ENCODE measurements around the gene TRIM59. TPM values are rescaled to one million over a fixed set of nuclear protein-coding genes. Genes with fewer than 3 reads are reported as not detected.

Gene TRIM59

GRCh38 chr3:160392798-160393197 is 56.8 kb downstream of the TRIM59 start:
- no peak for DNase-seq
- H3K4me2 ChIP-seq (ENCODE audit: low read length, poor library complexity, severe bottlenecking) = no peak overlapping the region
- H2BK15ac ChIP-seq (ENCODE audit: low read depth, poor library complexity, severe bottlenecking) = no peak overlapping the region
- no peak overlapping the region for H3K27ac ChIP-seq (ENCODE audit: low read length, poor library complexity, severe bottlenecking)
- no peak overlapping the region for H4K8ac ChIP-seq (ENCODE audit: low read length)
- no peak overlapping the region for H3K14ac ChIP-seq (ENCODE audit: low read length in 2 of 2)
- no peaks in the 10 kb centered on the region for H3K27me3 ChIP-seq (ENCODE audit: control insufficient read depth in 1 of 2, insufficient read depth in 1 of 2, low read length in 2 of 2)
- no peak overlapping the region for H3K4ac ChIP-seq (ENCODE audit: low read depth in 1 of 2, low read length in 2 of 2)
- H4K91ac ChIP-seq (ENCODE audit: low read length) = no peak overlapping the region
- peaks cover 23% of the 10 kb centered on the region for H3K79me1 ChIP-seq (replicated peaks; ENCODE audit: low read length, poor library complexity, severe bottlenecking)
- H3K9ac ChIP-seq (ENCODE audit: low read length) = no peak overlapping the region
- H3K4me1 ChIP-seq (ENCODE audit: control insufficient read depth, insufficient read depth, low read depth, low read length) = peaks cover 1% of the 10 kb centered on the region
- H2BK5ac ChIP-seq (ENCODE audit: low read depth, low read length, poor library complexity, severe bottlenecking) = no peak overlapping the region
- H3K4me3 ChIP-seq (ENCODE audit: insufficient read depth in 1 of 2, low read depth in 1 of 2, low read length in 2 of 2) = no peak overlapping the region
- H3K9me3 ChIP-seq (ENCODE audit: control insufficient read depth, low read length) = no peaks in the 10 kb centered on the region
- no peak overlapping the region for H2BK12ac ChIP-seq (ENCODE audit: low read length in 2 of 2)
- H3K36me3 ChIP-seq (ENCODE audit: control insufficient read depth in 1 of 2, insufficient read depth in 2 of 2, low read depth in 1 of 2, low read length in 2 of 2) = peaks cover 0 to 6% of the 10 kb centered on the region in 2 experiments
- no peak overlapping the region for H2BK120ac ChIP-seq (ENCODE audit: low read depth, low read length)
- no peak overlapping the region for H2AFZ ChIP-seq (ENCODE audit: low read depth, low read length)
- no peak overlapping the region for H3K18ac ChIP-seq (ENCODE audit: low read depth in 1 of 2, low read length in 2 of 2)
- no peak overlapping the region for H2AK5ac ChIP-seq (ENCODE audit: low read length, severe bottlenecking)
- H3K23ac ChIP-seq (ENCODE audit: low read length in 2 of 2) = no peak overlapping the region

- Histone ChIP-seq H4K91ac (ENCODE audit: low read length) (no peak overlapping the region), H3K4me2 (ENCODE audit: low read length, poor library complexity, severe bottlenecking) (no peak overlapping the region), H3K4ac (ENCODE audit: low read depth in 1 of 2, low read length in 2 of 2) (no peak overlapping the region), H3K4me1 (ENCODE audit: control insufficient read depth, insufficient read depth, low read depth, low read length) (no peaks in the 10 kb centered on the region), H3K18ac (ENCODE audit: low read depth in 1 of 2, low read length in 2 of 2) (no peak overlapping the region), H3K9ac (ENCODE audit: low read length) (no peak overlapping the region), H2BK15ac (ENCODE audit: low read depth, poor library complexity, severe bottlenecking) (no peak overlapping the region), H3K23ac (ENCODE audit: low read length in 2 of 2) (no peak overlapping the region), H3K27me3 (ENCODE audit: control insufficient read depth in 1 of 2, insufficient read depth in 1 of 2, low read length in 2 of 2) (no peaks in the 10 kb centered on the region), H3K27ac (ENCODE audit: low read length, poor library complexity, severe bottlenecking) (no peak overlapping the region), H3K36me3 (ENCODE audit: control insufficient read depth in 1 of 2, insufficient read depth in 2 of 2, low read depth in 1 of 2, low read length in 2 of 2) (peaks cover 0 to 6% of the 10 kb centered on the region in 2 experiments), H3K9me3 (ENCODE audit: control insufficient read depth, low read length) (no peaks in the 10 kb centered on the region), H3K79me1 (replicated peaks; ENCODE audit: low read length, poor library complexity, severe bottlenecking) (peaks cover 30% of the 10 kb centered on the region), H2BK5ac (ENCODE audit: low read depth, low read length, poor library complexity, severe bottlenecking) (no peak overlapping the region), H3K4me3 (ENCODE audit: insufficient read depth in 1 of 2, low read depth in 1 of 2, low read length in 2 of 2) (no peak overlapping the region), H4K8ac (ENCODE audit: low read length) (no peak overlapping the region), H2AFZ (ENCODE audit: low read depth, low read length) (no peak overlapping the region), H2BK12ac (ENCODE audit: low read length in 2 of 2) (no peak overlapping the region), H2BK120ac (ENCODE audit: low read depth, low read length) (no peak overlapping the region), H3K14ac (ENCODE audit: low read length in 2 of 2) (no peak overlapping the region), H2AK5ac (ENCODE audit: low read length, severe bottlenecking) (no peak overlapping the region)
- 92% methylated on average over 3 of the region's 3 CpGs for WGBS
- DNase-seq = no peak
These were observed 58.9 kb downstream of the TRIM59 start for GRCh38 chr3:160390565-160391138.

Small RNA genes lying within 50 kb of the gene (small RNA-seq; reads per million reads assigned to genes)
- 1,033 reads per million, percentile 97 among the genes with 10 or more reads in this experiment for gene MIR15B (ENCODE audit: low read depth)
- 142 reads per million, percentile 93 among the genes with 10 or more reads in this experiment for gene MIR16-2 (ENCODE audit: low read depth)
- gene RNU7-136P (ENCODE audit: low read depth) = not detected
